ENCODE results near the gene APCDD1L.

GRCh38 chr20:58538752-58539151 lies 23.6 kb upstream of the APCDD1L start:
- TF ChIP-seq CTCF (IDR thresholded peaks at IDR 0.05; ENCODE audit: insufficient read depth, low read depth, low read length) (no peak), EZH2 (IDR thresholded peaks at IDR 0.05; ENCODE audit: insufficient read depth, low read length) (no peak)
